CD14-positive monocyte (primary cell): Measurements from ENCODE around the gene CD79B. TPM values are rescaled to one million over a fixed set of nuclear protein-coding genes. Genes with fewer than 3 reads are reported as not detected.

Experiments used
- DNase-seq, 3 donors: peaks; one replicate each; pipeline ENCODE4 v3.0.0-alpha.2; 2011 to 2022
- H2AFZ ChIP-seq: 2 replicates; pipeline ENCODE4 v1.6.0; 2012; ENCODE audit warnings: mild to moderate bottlenecking, low read depth, low read length, inconsistent platforms; ENCODE audit not compliant: insufficient read depth, poor library complexity, severe bottlenecking
- H3K27ac ChIP-seq, 2 donors: 1 replicate in 1 of 2; 2 replicates in 1 of 2; pipeline ENCODE4 v1.5.1; 2012 to 2013; ENCODE audit warnings: low read length in 2 of 2, control low read depth in 1 of 2, inconsistent platforms in 1 of 2, low read depth in 1 of 2, mild to moderate bottlenecking in 1 of 2
- H3K27me3 ChIP-seq, 2 donors: one replicate each; pipeline versions ENCODE4 v1.6.0 to v1.6.1; 2011 to 2013; ENCODE audit warnings: low read length in 2 of 2; ENCODE audit not compliant: control insufficient read depth in 2 of 2, insufficient read depth in 2 of 2
- H3K36me3 ChIP-seq, 2 donors: replicated peaks in 1 of 2; 1 replicate in 1 of 2; 2 replicates in 1 of 2; pipeline versions ENCODE4 v1.5.1 to v1.6.1; 2012 to 2013; ENCODE audit warnings: low read length in 2 of 2, control low read depth in 1 of 2, inconsistent platforms in 1 of 2, mild to moderate bottlenecking in 1 of 2; ENCODE audit not compliant: insufficient read depth in 2 of 2, control insufficient read depth in 1 of 2
- H3K4me1 ChIP-seq, 2 donors: 1 replicate in 1 of 2; 2 replicates in 1 of 2; pipeline versions ENCODE4 v1.5.1 to v1.6.1; 2012 to 2013; ENCODE audit warnings: low read length in 2 of 2, control low read depth in 1 of 2, inconsistent platforms in 1 of 2, mild to moderate bottlenecking in 1 of 2, moderate library complexity in 1 of 2; ENCODE audit not compliant: insufficient read depth in 2 of 2, control insufficient read depth in 1 of 2
- H3K4me2 ChIP-seq: replicated peaks from 2 replicates; pipeline ENCODE3; 2012; ENCODE audit warnings: low read length, moderate library complexity, mild to moderate bottlenecking; ENCODE audit not compliant: poor library complexity, severe bottlenecking; ENCODE audit errors: extremely low read depth
- H3K4me3 ChIP-seq, 3 experiments: fragments of 200-600 bp in 1 of 3; sonication (generic) in 1 of 3; replicated peaks in 1 of 3; 1 replicate in 2 of 3; 2 replicates in 1 of 3; pipeline ENCODE4 v1.5.1; 2011 to 2013; ENCODE audit warnings: low read length in 3 of 3, mild to moderate bottlenecking in 3 of 3, control low read depth in 2 of 3, low read depth in 2 of 3, inconsistent platforms in 1 of 3, moderate library complexity in 1 of 3
- H3K79me2 ChIP-seq: 2 replicates; pipeline ENCODE4 v1.6.0; 2012; ENCODE audit warnings: mild to moderate bottlenecking, control low read depth, inconsistent platforms, low read length, moderate library complexity; ENCODE audit not compliant: insufficient read depth
- H3K9ac ChIP-seq: 2 replicates; pipeline ENCODE4 v1.6.0; 2017; ENCODE audit warnings: low read length, mild to moderate bottlenecking; ENCODE audit not compliant: insufficient read depth, poor library complexity, severe bottlenecking
- H3K9me3 ChIP-seq, 2 donors: replicated peaks in 1 of 2; 1 replicate in 1 of 2; 2 replicates in 1 of 2; pipeline versions ENCODE4 v1.5.1 to v1.6.1; 2012 to 2013; ENCODE audit warnings: low read length in 2 of 2, control low read depth in 1 of 2; ENCODE audit not compliant: control insufficient read depth in 1 of 2, insufficient read depth in 1 of 2
- H4K20me1 ChIP-seq: 2 replicates; pipeline ENCODE4 v1.6.0; 2012; ENCODE audit warnings: mild to moderate bottlenecking, low read length, control low read depth, moderate library complexity; ENCODE audit not compliant: insufficient read depth
- H3K27ac Mint-ChIP-seq, 7 donors: one replicate each; pipeline ENCODE4 v1.8.0; 2020; ENCODE audit warnings: mild to moderate bottlenecking in 7 of 7, mixed read lengths in 7 of 7, moderate library complexity in 6 of 7, inconsistent platforms in 2 of 7
- H3K27me3 Mint-ChIP-seq, 3 donors: one replicate each; pipeline ENCODE4 v1.8.0; 2021 to 2022; ENCODE audit warnings: low read depth in 3 of 3, mild to moderate bottlenecking in 3 of 3, mixed read lengths in 3 of 3, moderate library complexity in 3 of 3, inconsistent platforms in 1 of 3
- H3K36me3 Mint-ChIP-seq, 2 donors: one replicate each; pipeline ENCODE4 v1.8.0; 2020; ENCODE audit warnings: mixed read lengths in 2 of 2, inconsistent platforms in 1 of 2, mild to moderate bottlenecking in 1 of 2
- H3K4me1 Mint-ChIP-seq: one replicate; pipeline ENCODE4 v1.8.0; 2020; ENCODE audit warnings: mild to moderate bottlenecking, mixed read lengths
- H3K4me3 Mint-ChIP-seq, 2 donors: one replicate each; pipeline ENCODE4 v1.8.0; 2020; ENCODE audit warnings: mild to moderate bottlenecking in 2 of 2, mixed read lengths in 2 of 2, moderate library complexity in 1 of 2
- H3K9me3 Mint-ChIP-seq, 7 donors: one replicate each; pipeline ENCODE4 v1.8.0; 2020 to 2022; ENCODE audit warnings: mixed read lengths in 7 of 7, mild to moderate bottlenecking in 6 of 7, moderate library complexity in 6 of 7, inconsistent platforms in 2 of 7
- WGBS: methylation state at CpG from one replicate; pipeline ENCODE4 v1.1.5; 2013; ENCODE audit warnings: missing lambda C conversion rate; ENCODE audit not compliant: insufficient coverage; 5-methylcytosine and 5-hydroxymethylcytosine counted together
- intact Hi-C, 2 donors: fragments of 100-400 bp; cut with micrococcal nuclease; formaldehyde crosslinking; loops; one replicate each; pipeline versions ENCODE4 v1.15.0 to v1.15.1; 2023
- polyA plus RNA-seq, 3 donors: library from polyadenylated mRNA; depleted of rRNA in 1 of 3; unstranded in 2 of 3; stranded (reverse) in 1 of 3; fragments of 300-500 nt in 2 of 3; fragments of >200 nt in 1 of 3; fragmentation: Illumina TruSeq in 2 of 3; gene quantifications; 1 replicate in 2 of 3; 2 replicates in 1 of 3; pipeline ENCODE4 v1.2.3, GENCODE V29; 2012 to 2021
- TF ChIP-seq, protein P1 (sequence below): fragments of 200-600 bp; IDR thresholded peaks from one replicate; pipeline ENCODE4 v1.8.0; 2022; ENCODE audit warnings: antibody characterized with exemption, mild to moderate bottlenecking

Gene CD79B
- polyA plus RNA-seq, 3 donors: 19.6 to 21.8 (median 20.9) TPM

DNA sequence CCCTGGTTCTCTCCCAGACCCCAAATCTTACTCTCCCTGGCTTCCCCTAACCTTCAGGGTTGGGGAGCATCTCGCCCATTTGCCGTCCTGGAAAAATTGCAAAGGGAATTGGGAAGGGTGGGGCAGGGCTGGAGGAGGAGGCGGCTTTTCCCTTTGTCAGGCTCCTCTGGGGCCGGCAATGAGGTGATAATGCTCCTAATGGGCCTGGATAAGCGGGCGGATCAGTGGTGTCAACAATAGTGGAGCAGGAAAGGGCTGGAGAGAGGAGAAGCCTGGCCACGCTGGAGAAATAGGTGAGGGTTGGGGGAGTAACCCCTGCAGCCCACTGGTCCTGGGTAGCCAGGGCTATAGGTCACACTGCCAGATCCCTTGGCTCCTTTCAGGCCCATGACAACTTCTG, 28.3 kb upstream of the CD79B start:
- no peaks in the 10 kb centered on the region for H3K36me3 ChIP-seq
- 100% methylated on average over 1 of the region's 7 CpGs for WGBS
- peaks cover 9% of the 10 kb centered on the region for H3K4me1 Mint-ChIP-seq
- H3K4me3 Mint-ChIP-seq: no peak overlapping the region
- H3K27ac Mint-ChIP-seq: no peak overlapping the region
- H3K36me3 Mint-ChIP-seq: no peaks in the 10 kb centered on the region
- no peak overlapping the region for H2AFZ ChIP-seq
- H3K9me3 Mint-ChIP-seq: peaks cover 0 to 3% (median 0%) of the 10 kb centered on the region in 7 donors
- H3K27me3 ChIP-seq: no peaks in the 10 kb centered on the region
- H3K4me3 ChIP-seq: no peak overlapping the region
- no peaks in the 10 kb centered on the region for H3K79me2 ChIP-seq
- peaks cover 10 to 14% of the 10 kb centered on the region in 2 donors for H3K4me1 ChIP-seq
- no peaks in the 10 kb centered on the region for H4K20me1 ChIP-seq
- no peak overlapping the region for H3K4me2 ChIP-seq
- H3K27ac ChIP-seq: no peak overlapping the region
- TF ChIP-seq, protein P1, sequence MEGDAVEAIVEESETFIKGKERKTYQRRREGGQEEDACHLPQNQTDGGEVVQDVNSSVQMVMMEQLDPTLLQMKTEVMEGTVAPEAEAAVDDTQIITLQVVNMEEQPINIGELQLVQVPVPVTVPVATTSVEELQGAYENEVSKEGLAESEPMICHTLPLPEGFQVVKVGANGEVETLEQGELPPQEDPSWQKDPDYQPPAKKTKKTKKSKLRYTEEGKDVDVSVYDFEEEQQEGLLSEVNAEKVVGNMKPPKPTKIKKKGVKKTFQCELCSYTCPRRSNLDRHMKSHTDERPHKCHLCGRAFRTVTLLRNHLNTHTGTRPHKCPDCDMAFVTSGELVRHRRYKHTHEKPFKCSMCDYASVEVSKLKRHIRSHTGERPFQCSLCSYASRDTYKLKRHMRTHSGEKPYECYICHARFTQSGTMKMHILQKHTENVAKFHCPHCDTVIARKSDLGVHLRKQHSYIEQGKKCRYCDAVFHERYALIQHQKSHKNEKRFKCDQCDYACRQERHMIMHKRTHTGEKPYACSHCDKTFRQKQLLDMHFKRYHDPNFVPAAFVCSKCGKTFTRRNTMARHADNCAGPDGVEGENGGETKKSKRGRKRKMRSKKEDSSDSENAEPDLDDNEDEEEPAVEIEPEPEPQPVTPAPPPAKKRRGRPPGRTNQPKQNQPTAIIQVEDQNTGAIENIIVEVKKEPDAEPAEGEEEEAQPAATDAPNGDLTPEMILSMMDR: no peak
- intact Hi-C loops: no loop called here
- peaks cover 0 to 7% (median 1%) of the 10 kb centered on the region in 3 donors for H3K27me3 Mint-ChIP-seq
- no peak for DNase-seq
- H3K9ac ChIP-seq: no peak overlapping the region
- no peaks in the 10 kb centered on the region for H3K9me3 ChIP-seq

DNA sequence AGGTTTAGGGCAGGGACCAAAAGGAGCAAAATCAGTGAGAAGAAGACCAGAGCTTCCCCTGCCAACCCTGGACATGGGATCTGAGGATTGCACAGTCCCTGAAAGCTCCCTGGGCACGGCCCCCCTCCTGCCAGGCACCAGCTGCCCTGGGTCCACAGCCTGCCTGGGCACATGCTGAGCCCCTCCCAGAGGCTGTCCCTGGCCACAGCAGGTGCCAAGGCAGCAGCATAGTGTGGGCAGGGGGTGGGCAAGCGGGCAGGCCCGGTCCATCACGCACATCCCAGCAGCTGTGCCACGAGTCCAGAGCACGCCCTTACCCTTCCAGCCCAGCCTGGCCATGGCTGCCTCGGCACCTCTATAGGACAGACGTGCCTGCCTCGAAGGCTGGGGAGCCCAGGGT, 27.9 kb upstream of the CD79B start:
- TF ChIP-seq, protein P1: no peak
- Histone ChIP-seq H4K20me1 (no peaks in the 10 kb centered on the region), H3K36me3 (no peaks in the 10 kb centered on the region), H3K27ac (no peak overlapping the region), H3K79me2 (no peaks in the 10 kb centered on the region), H2AFZ (no peak overlapping the region), H3K4me1 (peaks cover 10 to 14% of the 10 kb centered on the region in 2 donors), H3K4me3 (no peak overlapping the region), H3K9ac (no peak overlapping the region), H3K9me3 (no peaks in the 10 kb centered on the region), H3K4me2 (no peak overlapping the region), H3K27me3 (no peaks in the 10 kb centered on the region)
- peaks cover 0 to 7% (median 3%) of the 10 kb centered on the region in 3 donors for H3K27me3 Mint-ChIP-seq
- H3K36me3 Mint-ChIP-seq: no peaks in the 10 kb centered on the region
- no peak for DNase-seq
- 94% methylated on average over 8 of the region's 9 CpGs for WGBS
- H3K9me3 Mint-ChIP-seq: peaks cover 0 to 3% (median 0%) of the 10 kb centered on the region in 7 donors
- intact Hi-C loops: no loop called here
- H3K4me3 Mint-ChIP-seq: no peak overlapping the region
- H3K27ac Mint-ChIP-seq: no peak overlapping the region
- peaks cover 9% of the 10 kb centered on the region for H3K4me1 Mint-ChIP-seq
